ENCODE measurements around the gene DDX59. TPM values are rescaled to one million over a fixed set of nuclear protein-coding genes. Genes with fewer than 3 reads are reported as not detected.
A peak's percentile ranks its signal among the peaks of the same experiment; 100 is the strongest.

DDX59 gene
- total RNA-seq, 3 donors from 2014 or later, result 23.6 to 30.1 (median 24.2) TPM

GRCh38 chr1:200671235-200671786 lies 1.6 kb upstream of the DDX59 start:
- Histone ChIP-seq H3K27me3 (no peaks in the 10 kb centered on the region), H3K9me3 (no peaks in the 10 kb centered on the region), H3K4me3 (no peak overlapping the region), H3K36me3 (no peaks in the 10 kb centered on the region), H3K27ac (no peak overlapping the region), H3K4me1 (peaks cover 0 to 5% of the 10 kb centered on the region in 2 donors)
- intact Hi-C loops (cut with DNase I; ENCODE audit: low total_unique reads), result no loop called here
- no peak for DNase-seq (ENCODE audit: low spot score in 2 of 2)
- no peak for TF ChIP-seq POLR2A (IDR thresholded peaks at IDR 0.05)
- TF ChIP-seq POLR2AphosphoS5 (IDR thresholded peaks at IDR 0.05), result no peak
- no peak for TF ChIP-seq CTCF (IDR thresholded peaks at IDR 0.05)

DNA sequence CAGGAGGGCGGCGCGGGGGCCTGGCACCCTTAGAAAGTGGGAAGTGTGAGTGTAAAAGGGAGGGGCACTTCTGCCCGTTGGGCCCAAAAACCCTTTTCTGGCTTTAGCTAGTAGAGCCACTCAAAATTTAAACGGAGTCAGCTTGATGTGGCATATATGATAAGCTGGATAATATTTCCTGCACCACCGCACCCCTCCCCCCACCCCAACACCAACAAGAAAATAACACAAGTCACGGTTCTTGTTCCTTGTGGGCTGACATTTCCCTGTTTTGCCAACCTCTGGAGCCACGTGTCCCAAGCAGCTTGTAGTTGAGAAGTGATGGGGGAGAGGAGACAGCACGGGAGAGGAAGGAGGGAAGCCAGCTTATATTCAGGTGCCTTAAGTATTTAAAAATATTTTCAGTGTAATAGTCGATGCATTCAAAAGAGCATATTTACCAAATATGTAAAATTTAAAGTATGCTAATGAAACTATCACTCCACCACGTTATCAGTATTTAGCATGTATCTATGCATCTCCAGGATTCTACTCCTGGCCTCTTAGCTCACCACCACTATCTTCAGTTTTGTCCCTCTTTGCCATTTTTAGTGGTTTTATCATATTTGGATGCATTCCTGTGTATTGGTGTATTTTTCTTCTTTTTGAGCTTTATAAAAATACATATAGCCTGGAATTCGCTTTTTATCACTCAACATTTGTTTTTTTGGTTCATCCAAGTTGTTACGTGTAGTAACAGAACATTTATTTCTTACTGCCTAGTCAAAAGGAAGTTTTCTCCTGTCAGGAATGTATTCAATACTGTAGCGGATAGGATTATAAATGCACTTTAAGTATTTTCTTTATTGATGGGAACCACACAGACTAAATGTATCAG lies 773 bp upstream of the DDX59 start:
- intact Hi-C loops (cut with DNase I; ENCODE audit: low total_unique reads), result no loop called here
- no peak for TF ChIP-seq POLR2A (IDR thresholded peaks at IDR 0.05)
- H3K4me1 ChIP-seq, result peaks cover 0 to 5% of the 10 kb centered on the region in 2 donors
- no peaks in the 10 kb centered on the region for H3K36me3 ChIP-seq
- H3K4me3 ChIP-seq, result peak overlapping the region; percentile 72 to 93 (median 83)
- peak overlapping the region; percentile 97 for H3K27ac ChIP-seq
- H3K9me3 ChIP-seq, result no peaks in the 10 kb centered on the region
- H3K27me3 ChIP-seq, result no peaks in the 10 kb centered on the region
- no peak for DNase-seq (ENCODE audit: low spot score in 2 of 2)

- no peaks in the 10 kb centered on the region for H3K27me3 ChIP-seq
- intact Hi-C loops (cut with DNase I; ENCODE audit: low total_unique reads), result no loop called here
- peak overlapping the region; percentile 72 to 93 (median 83) for H3K4me3 ChIP-seq
- H3K36me3 ChIP-seq, result no peaks in the 10 kb centered on the region
- DNase-seq (ENCODE audit: low spot score in 2 of 2), result no peak
- no peak for TF ChIP-seq CTCF (IDR thresholded peaks at IDR 0.05)
- TF ChIP-seq POLR2AphosphoS5 (IDR thresholded peaks at IDR 0.05), result no peak
- no peak for TF ChIP-seq POLR2A (IDR thresholded peaks at IDR 0.05)
- no peaks in the 10 kb centered on the region for H3K9me3 ChIP-seq
- peak overlapping the region; percentile 97 for H3K27ac ChIP-seq
- peaks cover 0 to 5% of the 10 kb centered on the region in 2 donors for H3K4me1 ChIP-seq
These were observed 993 bp downstream of the DDX59 start for GRCh38 chr1:200668514-200669313.

DNA sequence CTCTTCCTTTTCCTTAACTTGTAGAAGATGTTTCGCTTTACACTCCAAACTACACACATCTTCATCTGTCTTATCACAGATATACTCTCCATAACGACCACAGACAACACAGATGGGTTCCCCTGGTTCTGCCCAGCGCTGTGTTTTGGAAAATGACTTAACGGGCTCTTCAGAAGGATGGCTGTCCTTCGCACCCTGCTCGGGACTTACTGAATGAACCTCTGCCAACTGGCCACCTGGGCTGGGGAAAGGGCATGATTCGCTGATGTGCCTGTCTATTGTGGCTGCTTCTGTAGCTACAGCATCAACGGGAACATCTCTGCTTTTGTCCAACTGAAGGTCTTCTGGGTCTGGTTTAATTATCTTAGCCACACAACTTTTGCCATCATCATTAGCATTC lies 3.4 kb downstream of the DDX59 start:
- intact Hi-C loops (cut with DNase I; ENCODE audit: low total_unique reads), result no loop called here
- TF ChIP-seq POLR2AphosphoS5 (IDR thresholded peaks at IDR 0.05), result no peak
- no peak for TF ChIP-seq CTCF (IDR thresholded peaks at IDR 0.05)
- no peak for TF ChIP-seq POLR2A (IDR thresholded peaks at IDR 0.05)

GRCh38 chr1:200665861-200666260 lies 3.8 kb downstream of the DDX59 start:
- no peak for DNase-seq (ENCODE audit: low spot score in 2 of 2)
- Histone ChIP-seq H3K9me3 (no peaks in the 10 kb centered on the region), H3K27me3 (no peaks in the 10 kb centered on the region), H3K4me1 (peaks cover 0 to 4% of the 10 kb centered on the region in 2 donors), H3K27ac (peak overlapping the region in 1 of 2 donors; percentile 34), H3K4me3 (no peak overlapping the region), H3K36me3 (no peaks in the 10 kb centered on the region)
- TF ChIP-seq CTCF (IDR thresholded peaks at IDR 0.05) (no peak), POLR2AphosphoS5 (IDR thresholded peaks at IDR 0.05) (no peak), POLR2A (IDR thresholded peaks at IDR 0.05) (no peak)
- intact Hi-C loops (cut with DNase I; ENCODE audit: low total_unique reads), result no loop called here

More for the DNA sequence above, 3.4 kb downstream of the DDX59 start:
- Histone ChIP-seq H3K27ac (peak overlapping the region in 1 of 2 donors; percentile 34), H3K9me3 (no peaks in the 10 kb centered on the region), H3K27me3 (no peaks in the 10 kb centered on the region), H3K4me3 (no peak overlapping the region), H3K36me3 (no peaks in the 10 kb centered on the region), H3K4me1 (peaks cover 0 to 5% of the 10 kb centered on the region in 2 donors)
- DNase-seq (ENCODE audit: low spot score in 2 of 2), result no peak
